GM18511 (cell line): ENCODE measurements around the gene SLC41A1.

Source experiments
- ATAC-seq: cut with Tn5 transposase; IDR thresholded peaks from one replicate; pipeline ENCODE4 v1.9.1; 2021; ENCODE audit warnings: mild to moderate bottlenecking, moderate library complexity; ENCODE audit not compliant: unreplicated experiment

The SLC41A1 gene

DNA sequence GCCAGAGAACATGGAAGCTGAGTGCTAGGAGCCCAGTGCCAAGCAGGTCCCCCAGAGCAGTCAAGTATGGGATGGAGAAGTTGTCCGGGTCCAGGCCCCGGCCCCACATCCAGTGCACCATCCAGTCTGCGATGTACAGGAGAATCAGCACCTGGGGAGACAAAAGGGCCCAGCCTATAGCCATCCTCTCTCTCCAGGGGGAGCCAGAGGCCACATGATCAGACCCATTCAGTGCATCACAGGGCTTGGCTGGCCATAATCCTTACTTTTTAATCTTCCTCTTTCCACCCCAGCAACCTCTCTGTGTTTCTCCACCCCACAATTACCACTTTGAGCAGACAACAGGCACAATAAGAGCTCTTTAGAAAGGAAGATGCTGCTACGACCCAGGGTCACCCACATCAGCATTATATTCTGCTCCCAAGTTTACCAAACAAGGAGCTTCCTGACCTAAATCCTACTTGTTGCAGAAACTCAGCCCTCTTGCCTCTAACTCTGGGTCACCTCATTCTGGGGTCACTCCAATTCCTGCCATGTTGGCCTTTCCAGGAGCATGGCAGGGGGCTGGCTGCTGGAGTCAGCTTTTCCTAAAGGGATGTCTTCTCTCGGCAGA lies 21.3 kb downstream of the SLC41A1 start:
- peak; percentile 59 for ATAC-seq

DNA sequence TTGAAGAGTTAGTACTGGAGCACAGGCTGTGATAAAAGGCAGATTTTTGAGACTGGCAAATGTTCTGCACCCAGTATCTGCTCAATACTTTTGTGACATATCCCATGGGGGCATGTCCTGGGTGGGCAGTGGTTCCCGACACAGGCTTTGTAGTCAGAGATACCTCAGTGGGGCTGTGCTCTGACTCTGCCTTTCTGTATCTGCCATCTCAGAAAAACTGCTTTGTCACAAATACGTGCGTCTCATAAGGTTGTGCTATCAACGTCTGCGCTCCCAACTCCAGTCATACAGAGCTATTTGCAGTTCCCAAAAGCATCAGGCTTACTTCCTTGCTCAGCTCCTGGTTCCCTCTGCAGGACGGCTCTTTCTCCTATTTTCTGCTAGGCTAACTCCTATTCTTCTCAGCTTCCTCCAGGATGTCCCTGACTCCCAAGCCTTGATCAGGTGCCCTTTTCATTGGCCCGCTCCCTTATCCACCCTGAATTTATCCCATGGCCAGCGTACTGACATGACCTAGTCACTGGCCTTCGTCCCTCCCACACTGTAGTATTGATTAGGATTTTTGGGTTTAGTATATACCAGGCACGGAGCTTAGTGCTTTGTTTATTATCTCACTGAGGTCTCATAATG lies 25.6 kb downstream of the SLC41A1 start:
- ATAC-seq: no peak

DNA sequence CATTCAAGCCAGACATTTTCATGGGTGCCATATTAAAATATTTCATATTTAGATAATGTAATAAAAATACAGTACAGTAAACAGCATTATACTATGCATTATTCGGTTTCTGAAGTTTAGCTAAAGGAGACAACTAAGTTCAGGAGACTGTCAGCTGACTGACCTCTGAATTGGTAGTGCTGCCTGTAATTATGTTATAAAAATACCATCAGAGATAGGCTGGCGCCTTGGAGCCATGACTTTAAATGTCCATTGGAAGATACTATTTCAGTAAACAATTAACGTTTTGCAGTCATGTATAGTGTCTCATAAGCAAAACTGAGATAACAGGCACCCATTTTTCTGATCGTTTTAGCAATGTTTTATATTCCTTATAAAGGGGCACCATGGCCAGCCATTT lies 26.4 kb downstream of the SLC41A1 start:
- ATAC-seq: no peak

DNA sequence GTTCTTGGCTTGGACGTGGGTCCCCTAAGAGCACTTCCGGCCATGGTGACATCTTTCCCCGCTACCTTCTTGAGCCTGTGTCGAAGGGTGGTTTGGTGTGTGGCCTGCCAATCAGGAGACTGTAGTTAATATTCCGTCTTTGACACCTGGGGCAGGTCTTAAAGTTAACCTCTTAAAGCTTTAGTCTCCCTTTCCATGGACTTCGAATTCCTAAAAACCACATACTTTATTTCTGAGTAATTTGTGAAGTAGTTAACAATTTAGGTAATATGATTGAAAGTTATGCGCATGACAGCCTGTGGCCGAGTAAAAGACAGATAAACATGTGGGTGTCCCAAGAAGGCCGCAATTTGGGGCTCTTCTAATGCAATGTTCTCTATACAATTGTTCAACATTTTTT lies 27.6 kb downstream of the SLC41A1 start:
- ATAC-seq: no peak

DNA sequence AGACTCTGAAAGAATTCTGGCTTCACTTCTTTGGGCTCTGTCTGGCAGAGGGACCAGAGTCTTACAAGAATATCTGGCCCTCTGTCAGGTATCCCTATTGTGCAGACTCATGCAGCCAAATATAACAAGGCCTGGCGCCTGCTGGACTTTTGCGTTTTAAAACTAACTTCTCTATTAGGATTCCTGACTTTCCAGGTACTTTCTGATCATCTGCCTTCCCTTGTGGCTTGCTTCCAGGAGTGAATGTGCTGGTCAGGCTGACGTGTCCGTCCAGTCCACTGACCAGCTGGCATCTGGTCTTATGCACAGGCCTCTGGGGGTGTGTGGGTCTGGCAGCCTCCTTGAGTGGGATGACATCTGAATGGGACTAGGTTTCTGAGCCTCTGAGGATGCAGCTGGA lies 29.1 kb downstream of the SLC41A1 start:
- no peak for ATAC-seq

DNA sequence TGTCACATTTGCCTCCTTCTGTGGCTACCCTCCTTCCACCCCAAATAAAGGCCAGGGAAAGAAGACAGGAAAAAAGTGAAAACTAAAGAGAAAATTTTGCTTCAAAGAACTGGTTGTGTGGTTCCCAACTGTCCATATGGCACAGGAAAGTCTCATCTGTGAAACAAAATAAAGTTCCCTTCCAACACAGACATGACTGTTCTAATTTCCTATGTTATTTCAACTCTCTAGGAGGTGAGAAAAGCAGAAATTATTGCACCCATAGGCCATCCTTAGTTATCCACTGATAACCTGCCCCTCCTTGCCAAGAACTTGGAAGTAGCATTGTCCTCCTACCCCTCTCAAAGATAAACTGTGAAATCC lies 29.6 kb downstream of the SLC41A1 start:
- no peak for ATAC-seq

DNA sequence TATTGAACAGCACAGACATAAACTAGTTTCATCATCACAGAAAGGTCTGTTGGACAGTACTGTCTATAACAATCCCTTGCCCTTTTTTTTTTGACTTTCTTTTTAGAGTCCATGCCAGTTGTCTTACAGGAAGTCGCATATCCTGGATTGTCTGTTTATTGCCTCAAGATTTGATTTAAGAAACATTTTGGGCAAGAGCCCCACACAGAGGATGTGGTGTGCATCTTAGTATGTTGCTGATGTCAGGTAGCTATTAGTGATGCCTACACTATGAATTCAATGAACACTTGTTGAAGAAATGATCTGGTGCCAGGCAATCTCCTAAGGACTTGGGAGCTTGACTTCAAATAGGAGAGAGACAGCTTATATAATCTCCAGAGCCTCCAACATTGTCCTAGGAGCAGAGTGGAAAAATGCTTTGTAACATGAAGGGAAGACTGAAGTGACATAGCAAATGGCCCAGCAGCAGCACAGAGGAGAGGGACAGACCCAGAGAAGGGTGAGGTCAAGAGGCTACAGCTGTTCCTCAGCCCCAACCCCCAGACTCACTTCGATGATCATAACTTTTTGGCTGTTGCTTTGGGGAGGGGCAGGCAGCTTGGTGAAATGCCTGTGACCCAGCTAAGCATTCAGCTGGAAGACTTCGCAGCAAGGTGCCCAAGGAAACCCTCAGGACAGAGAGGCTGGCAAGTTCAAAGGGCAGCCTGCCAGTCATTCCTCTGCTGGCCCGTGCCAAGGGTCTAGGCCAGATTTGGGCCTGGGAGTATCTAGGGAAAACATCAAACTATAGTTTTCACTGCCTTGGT lies 30.2 kb downstream of the SLC41A1 start:
- ATAC-seq: no peak

DNA sequence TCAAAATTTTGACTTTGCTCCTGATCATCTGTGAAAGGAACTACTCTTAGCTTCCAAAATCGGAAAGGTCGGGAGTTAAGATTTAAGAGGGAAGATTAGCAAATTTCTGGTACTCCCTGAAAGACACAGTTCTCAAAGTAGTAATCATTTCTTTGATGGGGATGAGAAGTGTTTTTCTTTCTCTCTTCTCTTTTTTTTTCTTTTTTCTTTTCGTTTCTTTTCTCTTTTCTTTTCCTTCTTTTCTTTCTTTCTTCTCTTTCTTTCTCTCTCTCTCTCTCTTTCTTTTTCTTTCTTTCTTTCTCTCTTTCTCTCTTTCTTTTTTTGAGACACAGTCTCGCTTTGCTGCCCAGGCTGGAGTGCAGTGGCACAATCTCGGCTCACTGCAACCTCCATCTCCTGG lies 32.7 kb downstream of the SLC41A1 start:
- ATAC-seq: no peak

DNA sequence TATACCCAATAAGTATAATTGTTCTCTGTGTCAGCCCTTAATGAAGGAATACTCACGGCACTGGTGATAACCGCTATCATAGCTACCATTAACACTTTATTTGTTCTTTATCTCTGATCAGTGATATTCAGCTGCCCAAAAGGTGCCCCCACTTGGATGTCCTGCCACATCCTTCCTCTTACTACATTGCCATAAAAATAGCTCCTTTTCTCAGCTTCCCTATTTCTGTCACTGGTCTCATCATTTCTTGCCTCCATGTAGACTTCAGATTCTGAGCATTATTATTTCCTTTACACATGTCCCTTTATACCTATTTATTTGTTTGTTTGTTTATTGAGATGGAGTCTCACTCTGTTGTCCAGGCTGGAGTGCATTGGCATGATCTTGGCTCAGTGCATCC lies 35.0 kb downstream of the SLC41A1 start:
- no peak for ATAC-seq

DNA sequence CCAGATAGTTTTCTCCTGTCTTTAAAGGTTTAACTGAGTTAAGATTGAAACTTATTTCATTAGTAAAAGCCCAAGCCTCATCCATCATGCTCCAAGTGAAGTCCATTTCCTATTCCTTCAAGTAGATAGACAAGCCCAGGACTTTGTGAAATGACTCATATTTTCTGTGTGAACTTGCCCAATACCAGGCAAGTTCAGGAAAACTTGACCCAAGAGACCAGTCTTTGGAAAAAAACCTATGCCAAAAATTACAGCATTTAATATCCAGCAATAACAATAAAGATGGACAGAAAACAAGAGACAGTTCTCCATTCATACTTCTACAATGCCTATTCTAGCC lies 37.3 kb downstream of the SLC41A1 start:
- no peak for ATAC-seq

DNA sequence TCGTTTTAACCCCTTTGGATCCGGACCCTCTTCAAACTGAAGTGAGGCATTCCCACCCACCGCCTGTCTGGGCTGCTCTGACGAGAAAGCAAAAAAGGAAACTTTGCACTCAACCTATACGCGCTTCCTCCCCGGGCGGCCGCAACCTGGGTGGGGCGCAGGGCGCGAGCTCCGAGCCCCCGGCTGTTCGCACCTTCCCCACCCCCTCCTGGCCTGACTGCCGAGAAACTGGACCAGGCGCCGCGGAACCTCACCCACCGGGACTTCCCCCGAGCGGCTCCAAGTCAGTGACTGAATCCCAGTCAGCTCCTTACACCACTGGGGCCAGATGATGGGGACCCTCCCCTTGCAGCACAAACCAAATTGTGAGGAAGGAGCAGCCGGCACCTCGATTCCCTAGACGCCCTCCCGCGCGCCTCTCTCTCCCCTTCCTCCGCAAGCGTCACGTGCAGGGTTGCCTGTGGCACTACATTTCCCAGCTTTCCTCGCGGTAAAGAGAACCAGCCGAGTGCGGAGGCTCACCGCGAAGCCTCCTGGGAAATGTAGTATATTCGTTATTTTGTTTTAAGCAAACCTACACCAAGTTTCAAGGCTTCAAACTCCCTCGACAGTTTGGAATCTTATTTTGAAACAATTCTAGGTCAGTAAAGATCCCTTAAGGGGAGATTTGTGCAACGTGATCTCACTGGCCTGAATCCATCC lies 37.8 kb downstream of the SLC41A1 start, which contains the start of gene RAB29:
RAB29 (minus strand) TSS at position 468 of the 702 bp plus-strand sequence. CDS start 526 bp downstream, outside the sequence.
- ATAC-seq: peak; percentile 84

DNA sequence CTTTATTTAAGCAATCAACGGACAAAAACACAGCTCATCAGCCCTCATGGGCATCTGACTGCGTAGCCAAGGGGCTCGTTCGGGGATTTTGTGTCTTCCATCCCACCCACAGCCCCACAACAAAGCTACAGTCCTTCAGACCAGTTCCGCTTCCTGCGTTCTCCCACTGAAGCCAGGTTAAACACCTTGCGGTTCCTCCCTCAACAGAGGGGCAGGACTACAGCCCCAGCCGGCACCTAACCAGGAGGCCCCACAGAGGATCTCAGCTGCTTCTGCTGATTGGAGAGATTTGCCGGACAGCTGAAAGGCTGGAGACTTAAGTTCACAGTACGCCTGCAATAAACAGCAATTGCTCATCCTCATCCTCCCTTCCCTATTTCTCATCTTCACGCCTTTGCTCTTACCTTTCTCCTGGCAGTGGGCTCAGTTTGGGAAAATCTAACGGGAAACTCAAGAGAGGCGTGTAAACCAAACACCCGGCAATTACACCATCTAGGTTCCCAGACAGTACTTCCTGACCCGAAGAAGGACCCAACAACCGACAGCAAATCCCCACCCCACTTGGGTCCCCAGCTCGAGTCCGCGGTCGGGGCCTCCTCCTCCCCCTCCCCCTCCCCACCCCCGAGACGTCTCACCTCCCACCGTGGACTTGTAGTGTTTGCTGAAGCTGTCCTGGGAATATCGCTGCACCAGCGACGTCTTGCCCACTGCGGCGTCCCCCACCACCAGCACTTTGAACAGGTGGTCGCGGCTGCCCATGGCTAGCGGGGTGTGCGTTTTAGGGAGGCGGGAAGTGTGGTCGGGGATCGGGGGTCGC lies 38.6 kb downstream of the SLC41A1 start:
- ATAC-seq: peak; percentile 31

DNA sequence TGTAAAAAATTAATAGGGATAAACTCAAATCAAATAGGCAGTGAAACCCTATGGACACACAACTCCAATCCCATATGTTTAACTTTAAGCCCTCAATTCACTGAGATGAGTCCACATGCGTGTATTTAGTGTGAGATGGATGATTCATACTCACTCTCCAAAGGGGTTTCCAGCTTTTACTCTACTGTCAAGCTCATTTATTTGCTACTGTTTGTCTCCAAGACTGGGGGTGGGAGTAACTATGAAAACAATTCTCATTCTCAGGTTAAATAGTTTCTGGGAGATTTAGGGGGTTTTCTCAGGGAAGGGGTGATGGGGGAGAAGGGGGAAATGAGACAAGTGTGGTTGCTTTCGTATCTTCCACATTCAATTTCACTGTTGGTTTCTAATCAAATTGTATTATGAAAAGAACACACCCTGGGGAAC lies 40.4 kb downstream of the SLC41A1 start:
- ATAC-seq: no peak

DNA sequence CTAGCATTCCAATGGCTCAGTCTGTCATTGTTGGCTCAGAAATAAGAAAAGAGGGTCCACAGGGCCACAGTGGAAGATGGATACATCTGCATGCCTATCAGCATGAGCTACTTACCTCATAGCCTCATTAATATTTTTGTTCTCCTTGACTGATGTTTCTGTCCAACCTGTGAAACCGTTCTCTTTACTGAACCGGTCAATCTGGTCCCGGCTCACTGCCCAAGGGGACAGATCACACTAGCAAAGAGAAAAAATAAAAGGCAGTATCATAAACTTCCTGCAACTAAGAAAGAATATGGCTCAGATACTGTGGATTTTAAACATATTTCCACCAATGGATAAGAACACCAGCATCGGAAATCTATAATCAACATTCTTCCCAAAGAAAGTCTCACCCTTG lies 42.4 kb downstream of the SLC41A1 start:
- no peak for ATAC-seq

DNA sequence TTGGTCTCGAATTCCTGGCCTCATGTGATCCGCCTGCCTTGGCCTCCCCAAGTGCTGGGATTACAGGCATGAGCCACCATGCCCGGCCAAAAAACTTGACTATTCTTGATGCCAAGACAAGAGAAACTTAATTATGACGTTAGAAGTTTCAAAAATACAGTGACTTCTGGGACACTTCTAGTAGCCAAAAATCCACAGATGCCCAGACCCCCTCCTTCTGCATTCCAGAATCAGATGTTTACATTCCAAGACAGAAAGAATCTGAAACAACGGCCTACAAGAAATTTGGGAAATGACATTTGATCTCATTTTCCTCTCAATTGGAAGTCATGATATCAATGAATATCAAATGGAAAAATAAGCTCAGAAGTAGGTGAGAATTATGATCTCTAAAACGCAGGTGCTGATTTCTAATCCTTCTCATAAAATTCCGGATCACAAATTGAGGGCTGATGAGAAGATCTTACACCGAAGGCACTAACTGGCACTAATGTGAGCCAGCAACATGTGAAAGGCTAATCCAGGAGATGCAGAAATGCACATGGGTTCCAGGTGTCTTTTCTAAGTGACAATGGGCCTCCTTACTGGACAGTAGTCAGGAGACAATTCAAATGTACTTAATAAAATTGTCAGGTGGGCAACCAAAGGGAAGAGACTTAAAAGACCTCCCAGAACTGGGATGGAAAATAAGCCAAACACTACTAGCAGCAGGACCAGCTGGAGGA lies 43.2 kb downstream of the SLC41A1 start:
- no peak for ATAC-seq

DNA sequence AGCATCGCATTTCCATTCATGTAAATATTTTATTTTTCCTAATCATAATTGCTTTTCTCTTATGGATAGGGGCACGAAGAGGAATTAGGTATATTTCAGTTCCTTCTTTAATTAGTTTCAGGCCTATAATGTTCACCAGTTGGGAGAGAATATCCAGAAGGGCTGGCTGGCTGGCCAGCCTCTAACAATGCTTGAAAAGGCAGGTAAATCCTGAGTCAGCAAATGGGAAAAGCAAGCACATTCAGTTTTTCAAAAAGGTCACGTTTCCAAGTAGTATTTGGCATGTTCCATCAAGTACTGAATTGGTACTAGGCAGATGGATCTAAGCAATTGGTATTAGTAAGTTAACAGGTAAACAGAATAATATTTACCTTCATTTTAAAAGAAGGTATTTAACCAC lies 45.8 kb downstream of the SLC41A1 start:
- no peak for ATAC-seq

DNA sequence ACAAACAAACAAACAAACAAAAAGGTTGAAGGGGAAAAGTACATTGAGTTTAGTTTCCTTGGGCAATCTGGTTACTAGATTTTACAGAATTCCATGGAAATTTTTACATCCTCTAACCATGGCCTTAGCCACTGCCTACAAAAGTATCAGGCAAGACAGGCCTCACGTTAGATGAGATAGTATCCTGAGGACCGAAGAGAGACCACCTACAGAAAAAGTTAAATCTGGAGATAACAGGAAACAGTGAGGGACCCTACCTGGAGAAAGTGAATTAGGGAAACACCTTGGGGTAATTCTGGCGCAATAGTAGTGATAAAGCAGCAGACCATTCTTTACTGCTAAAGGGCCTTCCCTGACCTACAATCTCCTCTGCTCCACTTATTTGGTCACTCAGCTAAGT lies 46.4 kb downstream of the SLC41A1 start:
- ATAC-seq: no peak

DNA sequence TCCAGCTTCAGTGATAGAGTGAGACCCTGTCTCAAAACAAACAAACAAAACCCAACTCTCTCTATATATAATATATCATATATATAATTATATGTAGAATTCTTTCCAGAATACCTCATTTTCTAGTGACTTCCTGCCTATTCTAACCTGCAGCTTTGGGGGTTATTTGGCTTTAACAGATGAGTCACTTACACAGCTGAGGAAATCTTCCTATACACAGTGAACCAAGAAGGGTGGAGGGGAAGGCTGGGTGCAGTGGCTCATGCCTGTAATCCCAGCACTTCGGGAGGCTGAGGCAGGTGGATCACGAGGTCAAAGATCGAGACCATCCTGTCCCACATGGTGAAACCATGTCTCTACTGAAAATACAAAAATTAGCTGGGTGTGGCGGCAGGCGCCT lies 47.0 kb downstream of the SLC41A1 start:
- ATAC-seq: no peak

DNA sequence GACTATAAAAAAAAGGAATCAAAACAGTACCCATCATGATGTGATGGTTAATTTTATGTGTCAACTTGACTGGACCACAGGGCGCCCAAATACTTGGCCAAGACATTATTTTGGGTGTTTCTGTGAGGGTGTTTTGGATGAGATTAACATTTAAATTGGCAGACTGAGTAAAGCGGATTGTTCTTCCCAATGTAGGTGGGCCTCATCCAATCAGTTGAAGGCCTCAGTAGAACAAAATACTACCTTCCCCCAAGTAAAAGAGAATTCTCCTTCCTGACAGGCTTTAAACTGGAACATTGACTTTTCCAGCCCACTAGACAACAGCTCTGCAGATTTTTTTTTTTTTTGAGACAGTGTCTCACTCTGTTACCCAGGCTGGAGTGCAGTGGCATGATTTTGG lies 48.4 kb downstream of the SLC41A1 start:
- no peak for ATAC-seq

DNA sequence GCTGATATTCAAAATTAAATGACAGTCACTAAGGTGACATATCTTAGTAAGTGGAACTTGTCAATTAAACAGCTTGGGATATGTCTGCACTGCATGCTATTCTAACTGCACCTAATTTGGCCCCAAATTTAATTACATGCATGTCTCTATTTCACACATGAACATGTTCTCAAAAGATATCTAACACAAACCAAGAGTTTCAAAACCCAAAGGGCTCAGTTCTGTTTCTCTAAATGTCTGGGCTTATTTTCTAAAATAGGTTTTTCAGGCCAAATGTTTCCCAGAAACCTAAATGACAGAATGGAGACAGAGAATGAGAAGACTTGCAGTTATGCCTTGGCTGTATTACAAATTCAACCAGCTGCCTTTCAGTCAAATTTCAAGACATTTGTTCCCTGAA lies 49.0 kb downstream of the SLC41A1 start:
- no peak for ATAC-seq
